GM12872 (cell line): ENCODE data around the gene SDCBP2.

Experiments used
- CTCF ChIP-seq: IDR thresholded peaks from 3 replicates; pipeline ENCODE4 v1.5.1; 2011; ENCODE audit warnings: low read depth, mild to moderate bottlenecking, low read length, moderate library complexity; ENCODE audit not compliant: insufficient read depth

Gene SDCBP2

DNA sequence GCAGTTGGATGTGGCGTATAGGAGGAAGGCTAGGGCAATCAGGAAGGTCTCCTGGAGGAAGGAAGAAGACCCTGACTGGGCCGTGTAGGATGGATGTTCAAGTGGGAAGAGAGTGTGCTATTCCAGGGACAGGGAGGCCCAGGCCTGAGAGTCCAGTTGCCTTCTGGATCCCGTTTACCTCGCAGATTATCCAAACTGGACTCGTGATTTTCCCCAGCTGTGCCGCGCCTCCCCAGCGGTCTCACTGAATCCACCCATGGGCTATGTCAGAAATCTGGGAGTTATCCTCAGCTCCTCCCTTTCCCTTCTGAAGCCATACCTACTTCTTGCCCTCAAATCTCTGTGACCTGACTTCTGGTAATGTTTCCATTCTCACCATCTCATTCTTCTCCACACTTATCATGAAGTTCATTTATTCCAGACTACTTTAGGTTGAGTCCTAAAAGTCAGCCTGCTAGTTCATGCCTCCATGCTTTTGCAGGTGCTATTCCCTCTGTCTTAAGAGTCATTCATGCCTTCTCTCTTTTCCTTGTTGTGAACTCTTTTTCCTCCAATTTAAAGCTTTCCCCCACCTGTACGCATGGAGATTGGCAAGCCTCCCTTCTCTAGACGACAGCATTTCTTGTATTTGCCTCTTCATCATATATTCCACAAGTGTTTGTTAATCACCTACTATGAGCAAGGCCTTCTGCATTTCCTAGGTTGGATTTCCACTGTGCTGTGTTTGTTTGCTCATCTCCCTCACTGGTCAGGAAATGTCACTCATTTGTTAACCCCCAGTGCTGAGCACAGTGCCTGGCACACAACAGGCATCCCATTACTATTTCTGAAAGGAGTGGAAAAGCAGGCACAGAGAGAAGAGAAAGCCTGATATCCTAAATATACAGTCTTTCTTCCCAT lies 2.7 kb downstream of the SDCBP2 start:
- TF ChIP-seq CTCF: no peak

- no peak for TF ChIP-seq CTCF
Observed at GRCh38 chr20:1325173-1326030, 3.5 kb downstream of the SDCBP2 start.

DNA sequence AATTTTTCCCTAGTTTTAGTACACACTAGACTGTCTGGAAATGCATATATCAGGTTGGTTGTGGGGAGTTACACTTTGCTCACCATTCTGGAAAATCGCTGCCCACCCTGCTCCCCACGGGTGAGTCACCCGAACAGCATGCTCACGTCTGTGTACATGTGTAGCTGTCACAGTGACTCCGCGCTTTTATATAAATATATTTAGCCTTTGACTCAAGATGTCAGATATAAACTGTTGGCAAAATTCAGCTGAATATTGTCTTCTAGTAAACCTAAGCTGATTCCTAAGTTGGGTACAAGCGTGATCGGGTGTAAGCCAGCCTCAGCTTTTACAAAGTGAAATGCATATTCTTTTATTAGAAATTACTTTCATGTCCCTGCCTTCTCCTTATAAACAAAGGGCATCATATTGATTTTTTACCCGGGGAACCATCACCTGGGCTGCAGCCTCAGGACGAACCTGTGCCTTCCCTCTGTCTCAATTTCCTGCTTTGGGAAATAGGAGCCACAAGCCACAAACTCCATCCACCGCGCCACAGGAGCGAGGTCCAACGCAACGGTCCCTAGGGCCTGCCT lies 4.3 kb downstream of the SDCBP2 start:
- TF ChIP-seq CTCF: no peak

GRCh38 chr20:1323830-1324597 lies 4.9 kb downstream of the SDCBP2 start:
- TF ChIP-seq CTCF: no peak

DNA sequence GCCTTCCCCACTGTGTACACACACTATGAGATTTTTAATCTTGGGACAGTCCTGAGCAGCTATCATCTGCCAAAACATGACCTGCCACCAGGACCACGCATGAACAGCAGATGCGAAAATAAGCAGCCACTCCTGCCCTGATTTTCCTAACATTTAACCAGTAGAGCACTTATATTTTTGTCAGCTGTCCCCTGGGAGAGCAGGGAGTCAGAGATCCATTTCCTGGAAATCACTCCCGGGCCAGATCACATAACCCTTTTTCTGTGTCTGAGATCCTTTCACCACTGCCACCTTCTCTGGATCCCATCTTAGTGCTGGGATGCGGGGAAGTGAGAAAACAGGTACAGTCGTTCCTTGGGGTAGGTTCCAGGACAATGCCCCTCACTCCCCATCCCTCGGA lies 5.7 kb downstream of the SDCBP2 start:
- no peak for TF ChIP-seq CTCF

DNA sequence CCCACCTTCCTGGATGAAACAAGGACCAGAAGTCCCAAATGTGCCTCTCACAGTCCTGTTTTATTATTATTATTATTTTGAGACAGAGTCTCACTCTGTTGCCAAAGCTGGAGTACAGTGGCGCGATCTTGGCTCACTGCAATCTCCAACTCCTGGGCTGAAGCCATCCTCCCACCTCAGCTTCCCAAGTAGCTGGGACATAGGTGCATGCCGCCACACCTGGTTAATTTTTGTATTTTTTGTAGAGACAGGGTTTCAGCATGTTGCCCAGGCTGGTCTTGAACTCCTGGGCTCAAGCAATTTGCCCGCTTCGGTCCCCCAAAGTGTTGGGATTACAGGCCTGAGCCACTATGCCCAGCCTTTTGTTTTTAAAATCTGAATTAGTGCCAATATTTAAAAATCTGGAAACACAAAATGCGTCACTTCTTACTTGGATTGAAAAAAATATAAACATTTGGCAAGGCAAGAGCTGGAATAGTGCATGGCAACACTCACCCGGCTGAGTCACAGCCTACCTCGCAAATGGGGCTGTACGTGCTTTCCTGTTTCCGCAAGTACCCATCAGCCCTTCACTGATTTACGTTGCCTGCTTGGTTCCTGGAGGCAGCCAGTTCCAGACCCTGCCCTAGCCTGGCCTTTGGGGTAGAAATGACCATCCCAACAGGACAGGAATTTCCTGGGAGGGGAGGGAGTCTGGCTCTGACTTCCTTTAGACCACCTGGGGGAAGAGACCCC lies 6.3 kb downstream of the SDCBP2 start:
- no peak for TF ChIP-seq CTCF
